Right cardiac atrium (tissue), 5 donors: Measurements from ENCODE around the gene PMEPA1. TPM values are rescaled to one million over a fixed set of nuclear protein-coding genes. Genes with fewer than 3 reads are reported as not detected.

Experiments
- ATAC-seq, 2 donors: fragments of 200-7000 bp; cut with Tn5 transposase; one replicate each; pipeline versions ENCODE4 v1.8.0 to v1.9.1; 2020; ENCODE audit warnings: moderate library complexity in 2 of 2, mild to moderate bottlenecking in 1 of 2
- DNase-seq, 3 donors: peaks; one replicate each; pipeline ENCODE4 v3.0.0-alpha.2; 2020
- H3K27ac ChIP-seq: one replicate; pipeline ENCODE4 v1.5.1; 2013; ENCODE audit warnings: mild to moderate bottlenecking, low read length, control low read depth, moderate library complexity
- H3K27me3 ChIP-seq: one replicate; pipeline ENCODE4 v1.6.1; 2013; ENCODE audit not compliant: control insufficient read depth, insufficient read depth
- H3K4me1 ChIP-seq: one replicate; pipeline ENCODE4 v1.6.1; 2013; ENCODE audit warnings: low read length; ENCODE audit not compliant: control insufficient read depth, insufficient read depth
- H3K4me3 ChIP-seq: one replicate; pipeline ENCODE4 v1.5.1; 2013; ENCODE audit warnings: low read length, control low read depth
- H3K9me3 ChIP-seq: one replicate; pipeline ENCODE4 v1.6.1; 2013; ENCODE audit warnings: low read length; ENCODE audit not compliant: control insufficient read depth
- WGBS: extraction: QIAGEN DNeasy Blood & Tissue Kit; methylation state at CpG from one replicate; pipeline ENCODE4 v1.1.7; 2013; 5-methylcytosine and 5-hydroxymethylcytosine counted together
- intact Hi-C, 4 donors: fragments of 100-400 bp; cut with DNase I; formaldehyde crosslinking; loops; one replicate each; pipeline versions ENCODE4 v1.11.0 to v1.14.0; 2022 to 2023
- polyA plus RNA-seq: library from polyadenylated mRNA; stranded (reverse); fragments of 200-250 nt; gene quantifications from one replicate; pipeline ENCODE4 v1.2.3, GENCODE V29; 2013
- total RNA-seq, 4 donors: library from RNA; stranded (reverse); fragmentation: NEBNext Ultra II Directional; extraction: Animal tissue kit (Norgen Biotek cat#: 25700); gene quantifications; one replicate each; pipeline ENCODE4 v1.2.1, GENCODE V29; 2021
- donor health status: healthy with polysubstance abuse.
- donor health status: DM: no; HTN: yes; CAD: no.
- donor health status: DM: no; HTN: no; CAD: no.
- donor health status: DM: no; HTN: yes; CAD: no; lungs with severe emphysema.
- donor health status: DM: yes; HTN: yes; CAD: no.

PMEPA1 gene
- total and polyA plus RNA-seq, 5 donors, result 17.3 to 82.0 (median 37.5) TPM

DNA sequence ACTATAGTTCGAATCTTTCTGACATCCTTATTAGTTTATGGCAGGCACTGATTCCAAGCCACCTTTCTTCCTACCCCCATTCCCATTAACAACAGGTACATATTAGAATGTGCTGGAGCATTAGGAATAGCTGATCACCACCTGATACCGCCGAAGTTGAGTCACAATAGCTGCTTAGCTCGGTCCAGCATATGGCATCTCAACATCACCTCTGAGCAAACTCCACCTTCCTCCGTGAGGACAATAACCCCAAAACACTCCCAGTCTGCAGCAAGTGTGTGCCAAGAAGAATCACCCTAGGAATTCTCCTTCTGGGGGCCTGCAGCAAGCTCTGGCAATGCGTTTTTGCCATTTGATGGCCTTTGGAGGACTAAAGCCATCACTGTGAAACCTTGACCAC is 8.7 kb downstream of the PMEPA1 start:
- no peak overlapping the region for H3K27ac ChIP-seq
- ATAC-seq (no peak), DNase-seq (peak in 1 of 3 donors; percentile 2)
- intact Hi-C loops, result loop anchor here in 1 of 4 donors (10.0 kb wide), 1 partner anchor 46 kb away; no protein-coding TSS in a partner anchor
- WGBS, result 83% methylated on average over 6 of the region's 6 CpGs
- H3K4me3 ChIP-seq, result no peak overlapping the region
- no peaks in the 10 kb centered on the region for H3K27me3 ChIP-seq
- H3K9me3 ChIP-seq, result no peaks in the 10 kb centered on the region
- H3K4me1 ChIP-seq, result no peaks in the 10 kb centered on the region

DNA sequence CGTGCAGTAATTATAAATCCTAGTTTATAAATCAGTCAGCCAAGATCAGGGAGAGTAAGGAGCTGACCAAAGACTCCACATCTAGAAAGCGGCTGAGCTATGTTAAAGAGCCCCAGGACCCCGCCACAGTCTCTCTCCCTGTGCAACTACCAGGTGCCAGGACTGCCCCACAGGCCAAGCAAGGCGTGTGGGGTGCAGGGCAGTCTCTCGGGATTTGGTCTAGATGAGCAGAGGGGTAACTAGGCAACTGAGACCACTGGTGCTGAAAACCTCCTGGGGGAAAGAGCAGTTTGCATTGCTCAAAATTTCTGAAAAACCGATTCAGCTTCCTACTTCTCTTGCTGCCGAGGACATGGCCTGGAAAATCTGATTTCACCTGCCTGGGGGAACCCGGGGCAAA is 10.4 kb downstream of the PMEPA1 start:
- ATAC-seq (no peak), DNase-seq (no peak)
- WGBS, result 89% methylated on average over 8 of the region's 8 CpGs
- no peak overlapping the region for H3K4me3 ChIP-seq
- no peaks in the 10 kb centered on the region for H3K4me1 ChIP-seq
- no peak overlapping the region for H3K27ac ChIP-seq
- intact Hi-C loops, result loop anchor here in 1 of 4 donors (10.0 kb wide), 1 partner anchor 45 kb away; no protein-coding TSS in a partner anchor
- H3K27me3 ChIP-seq, result no peaks in the 10 kb centered on the region
- H3K9me3 ChIP-seq, result no peaks in the 10 kb centered on the region

DNA sequence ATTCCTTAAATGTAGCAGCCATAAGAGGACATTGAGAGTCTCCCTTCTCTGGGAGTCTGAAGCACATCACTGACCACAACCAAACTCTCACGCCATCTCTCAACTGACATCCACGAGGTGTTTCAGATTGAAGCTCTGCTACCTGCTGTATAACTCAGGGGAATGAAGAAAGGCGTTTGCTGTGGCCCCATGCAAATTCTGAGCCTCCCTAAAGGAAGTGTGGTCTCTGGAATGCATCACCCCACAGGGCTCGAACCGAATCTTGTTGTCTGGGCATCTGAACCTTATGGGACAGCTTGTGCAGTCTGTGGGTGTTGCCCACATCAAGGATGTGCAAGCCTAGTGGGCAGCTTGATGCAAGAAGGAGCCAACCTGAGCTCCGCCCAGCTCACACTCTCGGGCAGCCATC is 10.9 kb downstream of the PMEPA1 start:
- intact Hi-C loops, result loop anchor here in 1 of 4 donors (10.0 kb wide), 1 partner anchor 46 kb away; no protein-coding TSS in a partner anchor
- Histone ChIP-seq H3K27ac (no peak overlapping the region), H3K4me3 (no peak overlapping the region), H3K4me1 (no peaks in the 10 kb centered on the region), H3K9me3 (no peaks in the 10 kb centered on the region), H3K27me3 (no peaks in the 10 kb centered on the region)
- WGBS, result 75% methylated on average over 7 of the region's 7 CpGs
- DNase-seq (no peak), ATAC-seq (no peak)

DNA sequence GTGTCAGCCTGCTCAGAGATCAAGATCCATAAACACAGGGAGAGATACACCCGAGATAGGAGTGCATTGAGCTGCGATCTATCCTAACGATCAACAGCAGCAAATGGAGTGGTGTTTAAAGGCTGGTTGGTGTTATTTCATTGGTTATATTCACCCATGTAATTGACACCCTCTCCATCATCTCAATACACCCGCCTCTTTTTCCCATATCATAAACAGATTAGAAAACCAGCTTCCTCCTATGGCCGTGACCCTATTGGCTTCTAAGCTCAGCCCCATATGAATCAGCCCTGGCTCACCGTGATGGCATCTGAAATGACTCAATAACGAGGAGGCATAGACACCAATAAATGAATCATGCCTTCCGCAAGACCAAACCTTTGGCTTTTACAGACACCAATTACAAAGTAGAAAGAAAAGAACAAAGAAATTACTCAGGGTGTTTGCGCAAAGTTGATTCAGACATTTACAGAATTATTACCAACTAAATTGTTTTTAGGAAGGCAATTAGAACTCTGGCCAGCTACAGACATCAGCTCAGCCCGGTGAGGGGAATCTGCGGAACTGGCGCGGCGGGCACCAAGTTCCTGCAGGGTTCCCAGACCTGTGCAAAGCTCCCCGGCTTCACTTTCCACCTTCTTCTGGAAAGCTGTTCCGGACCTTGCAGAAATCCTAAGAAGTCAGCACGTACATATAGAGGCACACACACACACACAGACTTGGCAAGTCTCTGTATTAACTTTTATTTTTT is 11.5 kb downstream of the PMEPA1 start:
- no peak for DNase-seq
- no peak for ATAC-seq
- Histone ChIP-seq H3K27ac (no peak overlapping the region), H3K27me3 (no peaks in the 10 kb centered on the region), H3K9me3 (no peaks in the 10 kb centered on the region), H3K4me1 (no peaks in the 10 kb centered on the region), H3K4me3 (no peak overlapping the region)
- intact Hi-C loops, result loop anchor here in 1 of 4 donors (10.0 kb wide), 1 partner anchor 47 kb away; no protein-coding TSS in a partner anchor
- 84% methylated on average over 17 of the region's 17 CpGs for WGBS

DNA sequence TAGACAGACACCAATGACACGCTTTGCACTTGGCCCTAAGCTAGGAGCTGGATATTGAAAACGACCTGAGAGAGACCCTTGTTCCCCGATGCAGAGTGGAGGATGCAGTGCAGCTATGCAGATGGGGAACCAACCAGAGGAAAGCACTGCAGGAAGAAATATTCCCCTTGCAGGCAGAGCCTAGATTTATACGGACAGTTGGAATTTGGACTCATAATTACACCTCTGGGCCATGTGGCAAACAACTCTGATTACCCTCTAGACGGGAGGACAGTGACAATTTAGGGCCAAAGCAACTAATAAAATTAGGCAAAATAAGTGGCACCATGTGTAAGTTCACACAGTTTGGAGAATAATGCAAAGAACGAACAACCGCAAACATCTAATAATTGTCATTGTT is 12.3 kb downstream of the PMEPA1 start:
- no peak overlapping the region for H3K4me3 ChIP-seq
- H3K27ac ChIP-seq, result no peak overlapping the region
- intact Hi-C loops, result loop anchor here in 1 of 4 donors (10.0 kb wide), 1 partner anchor 47 kb away; no protein-coding TSS in a partner anchor
- no peak for DNase-seq
- 65% methylated on average over 7 of the region's 7 CpGs for WGBS
- no peak for ATAC-seq
- no peaks in the 10 kb centered on the region for H3K9me3 ChIP-seq
- no peaks in the 10 kb centered on the region for H3K4me1 ChIP-seq
- no peaks in the 10 kb centered on the region for H3K27me3 ChIP-seq

DNA sequence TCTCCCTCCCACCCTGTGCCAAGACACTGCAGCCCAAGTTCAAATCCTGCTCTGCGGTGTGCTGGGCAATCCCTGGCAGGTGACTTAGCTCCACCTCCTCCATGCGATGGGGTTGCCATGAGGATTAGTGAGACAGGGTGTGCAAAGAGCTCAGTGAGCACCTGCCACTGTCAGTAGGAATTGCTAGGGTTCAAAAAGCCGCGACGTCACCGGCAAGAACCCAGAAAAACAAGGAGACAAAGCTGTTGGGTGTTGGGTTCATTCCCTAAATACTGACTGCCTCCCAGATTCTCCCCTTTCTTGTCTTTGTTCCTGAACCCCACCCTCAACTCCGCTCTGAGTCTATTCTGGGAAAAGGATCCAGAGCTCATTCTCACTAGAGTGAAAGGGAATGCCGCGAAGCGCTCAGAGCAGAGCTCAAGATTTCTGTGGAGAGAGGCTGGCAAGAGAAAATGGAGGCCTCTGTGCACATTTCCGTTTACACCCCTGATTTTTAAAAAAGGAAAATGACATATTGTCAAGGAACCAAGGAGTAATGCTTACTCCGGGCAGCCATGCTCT is 13.3 kb downstream of the PMEPA1 start:
- no peak overlapping the region for H3K4me3 ChIP-seq
- no peak for ATAC-seq
- DNase-seq, result no peak
- 91% methylated on average over 12 of the region's 12 CpGs for WGBS
- H3K4me1 ChIP-seq, result no peaks in the 10 kb centered on the region
- no peak overlapping the region for H3K27ac ChIP-seq
- intact Hi-C loops, result loop anchor here in 1 of 4 donors (10.0 kb wide), 1 partner anchor 48 kb away; no protein-coding TSS in a partner anchor
- H3K27me3 ChIP-seq, result no peaks in the 10 kb centered on the region
- H3K9me3 ChIP-seq, result no peaks in the 10 kb centered on the region

DNA sequence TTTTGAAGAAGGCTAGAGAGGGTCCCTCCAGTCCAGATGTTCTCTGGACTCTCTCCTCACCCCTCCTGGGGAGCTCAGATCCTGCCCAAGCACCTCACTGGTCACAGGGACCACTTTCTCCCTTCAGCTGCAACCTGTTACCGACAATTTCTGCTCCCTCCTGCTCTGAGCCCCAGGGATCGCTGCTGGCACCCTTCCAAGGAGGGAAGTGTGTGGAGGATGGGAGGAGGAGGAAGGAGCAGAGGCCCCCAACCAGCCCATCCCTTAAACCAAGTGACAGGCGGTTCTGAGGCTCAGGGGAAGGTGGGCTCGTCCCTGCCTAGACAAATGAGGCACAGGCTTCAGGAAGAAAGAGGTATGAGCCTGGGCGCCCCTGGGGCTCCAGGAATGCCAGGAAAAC is 13.9 kb downstream of the PMEPA1 start:
- 57% methylated on average over 5 of the region's 5 CpGs for WGBS
- Histone ChIP-seq H3K27me3 (no peaks in the 10 kb centered on the region), H3K27ac (no peak overlapping the region), H3K4me3 (no peak overlapping the region), H3K9me3 (no peaks in the 10 kb centered on the region), H3K4me1 (no peaks in the 10 kb centered on the region)
- no peak for ATAC-seq
- intact Hi-C loops, result loop anchor here in 1 of 4 donors (10.0 kb wide), 1 partner anchor 49 kb away; no protein-coding TSS in a partner anchor
- DNase-seq, result peak in 2 of 3 donors; percentile 9 to 46

DNA sequence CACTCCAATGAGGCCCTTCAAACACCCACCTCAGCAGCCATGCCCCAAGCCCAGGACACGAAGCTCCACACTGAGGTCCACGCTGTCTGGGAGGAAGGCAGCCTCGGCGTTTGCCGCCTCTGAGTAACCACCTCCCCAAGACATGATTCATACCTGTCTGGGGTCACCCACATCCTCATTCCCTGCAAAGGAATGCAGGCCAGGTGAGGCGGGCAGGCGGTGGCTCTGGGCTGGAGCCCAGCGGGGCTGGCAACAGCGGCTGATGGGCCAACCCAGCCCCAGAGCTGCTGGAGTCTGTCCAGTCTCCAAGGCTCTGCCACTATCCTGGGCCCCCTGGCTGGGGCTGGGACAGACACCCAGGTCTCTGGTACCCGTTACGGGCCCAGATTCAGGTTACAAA is 14.8 kb downstream of the PMEPA1 start:
- H3K4me3 ChIP-seq, result no peak overlapping the region
- H3K9me3 ChIP-seq, result no peaks in the 10 kb centered on the region
- H3K27ac ChIP-seq, result no peak overlapping the region
- ATAC-seq (peak in 1 of 2 donors; percentile 4), DNase-seq (peak in 1 of 3 donors; percentile 45)
- 86% methylated on average over 11 of the region's 11 CpGs for WGBS
- no peaks in the 10 kb centered on the region for H3K4me1 ChIP-seq
- intact Hi-C loops, result loop anchor here in 1 of 4 donors (10.0 kb wide), 1 partner anchor 50 kb away; no protein-coding TSS in a partner anchor
- H3K27me3 ChIP-seq, result no peaks in the 10 kb centered on the region

DNA sequence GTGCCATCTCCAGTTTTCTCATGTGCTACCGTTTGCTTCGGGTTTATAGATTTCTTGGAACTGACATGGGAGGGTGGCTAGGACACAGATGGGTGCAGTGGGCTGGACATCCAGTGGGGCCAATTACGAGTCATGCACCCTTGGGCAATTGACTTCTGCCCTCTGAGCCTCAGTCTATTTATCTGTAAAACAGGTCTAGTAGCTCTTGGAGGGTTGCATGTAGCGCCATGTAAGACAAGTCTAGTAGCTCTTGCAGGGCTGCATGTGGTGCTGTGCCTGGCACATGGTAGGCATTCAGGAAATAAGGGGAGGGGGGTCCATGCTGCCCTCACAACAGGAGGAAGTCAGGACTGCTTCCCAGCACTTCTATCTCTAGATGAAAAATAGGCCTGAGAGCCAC is 15.3 kb downstream of the PMEPA1 start:
- Histone ChIP-seq H3K27ac (no peak overlapping the region), H3K27me3 (no peaks in the 10 kb centered on the region), H3K9me3 (no peaks in the 10 kb centered on the region), H3K4me1 (peaks cover 1% of the 10 kb centered on the region), H3K4me3 (no peak overlapping the region)
- WGBS, result 87% methylated on average over 4 of the region's 4 CpGs
- ATAC-seq (no peak), DNase-seq (no peak)
- intact Hi-C loops, result loop anchor here in 1 of 4 donors (10.0 kb wide), 1 partner anchor 50 kb away; no protein-coding TSS in a partner anchor

DNA sequence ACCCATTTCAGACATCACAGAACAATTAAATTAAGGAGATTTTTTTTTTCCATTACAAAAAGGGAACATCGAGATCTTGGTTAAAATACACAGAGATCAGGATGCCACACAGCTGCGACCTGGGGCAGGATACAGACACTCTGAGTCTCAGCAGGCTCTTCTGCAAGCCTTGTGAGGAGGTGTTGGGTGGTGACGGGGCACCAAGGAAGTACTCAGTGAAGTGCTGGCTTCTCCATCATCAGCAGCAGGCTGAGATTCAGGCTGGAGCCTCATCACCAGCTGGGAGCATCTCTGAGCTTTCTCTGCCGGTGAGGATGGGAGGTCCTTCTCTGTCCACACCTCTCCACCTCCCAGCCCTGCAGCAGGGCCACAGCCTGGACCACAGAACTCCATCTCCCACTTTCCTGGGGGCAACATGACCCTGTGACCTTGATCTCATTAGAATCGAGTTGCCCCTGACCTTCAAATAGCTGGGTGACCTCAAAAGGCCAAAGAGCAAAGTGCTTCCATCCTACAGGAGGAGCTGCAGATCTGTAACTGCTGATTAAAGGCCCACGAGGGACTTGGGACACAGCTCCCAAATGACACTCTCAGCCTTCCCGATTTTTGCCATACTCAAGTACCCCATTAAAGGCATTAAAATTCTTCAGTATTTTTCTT is 16.0 kb downstream of the PMEPA1 start:
- WGBS, result 66% methylated on average over 7 of the region's 7 CpGs
- DNase-seq, result peak in 1 of 3 donors; percentile 25
- no peak for ATAC-seq
- no peak overlapping the region for H3K27ac ChIP-seq
- no peak overlapping the region for H3K4me3 ChIP-seq
- intact Hi-C loops, result loop anchor here in 1 of 4 donors (10.0 kb wide), 1 partner anchor 51 kb away; no protein-coding TSS in a partner anchor
- H3K4me1 ChIP-seq, result peaks cover 7% of the 10 kb centered on the region
- H3K27me3 ChIP-seq, result no peaks in the 10 kb centered on the region
- H3K9me3 ChIP-seq, result no peaks in the 10 kb centered on the region
